Osteoblast (primary cell): ENCODE measurements around the gene SLC25A18. TPM values are rescaled to one million over a fixed set of nuclear protein-coding genes. Genes with fewer than 3 reads are reported as not detected.

ENCODE experiments used
- DNase-seq: peaks from one replicate; pipeline ENCODE4 v3.0.0; 2011; ENCODE audit warnings: low spot score, mixed read lengths; ENCODE audit not compliant: insufficient read length; ENCODE audit errors: missing footprints
- H2AFZ ChIP-seq: 2 replicates; pipeline ENCODE4 v1.6.0; 2011; ENCODE audit warnings: mild to moderate bottlenecking, low read length
- H3K27ac ChIP-seq: 2 replicates; pipeline ENCODE4 v1.5.1; 2011; ENCODE audit warnings: mild to moderate bottlenecking, low read depth, low read length, moderate library complexity
- H3K27me3 ChIP-seq: 2 replicates; pipeline ENCODE4 v1.6.0; 2012; ENCODE audit warnings: mild to moderate bottlenecking, control low read depth, inconsistent platforms, low read length, moderate library complexity; ENCODE audit not compliant: insufficient read depth
- H3K36me3 ChIP-seq: 2 replicates; pipeline ENCODE4 v1.5.1; 2011; ENCODE audit warnings: mild to moderate bottlenecking, low read length, control low read depth, moderate library complexity; ENCODE audit not compliant: insufficient read depth
- H3K4me1 ChIP-seq: 2 replicates; pipeline ENCODE4 v1.5.1; 2011; ENCODE audit warnings: mild to moderate bottlenecking, low read length, control low read depth, moderate library complexity; ENCODE audit not compliant: insufficient read depth
- H3K4me2 ChIP-seq: 2 replicates; pipeline ENCODE4 v1.6.0; 2011; ENCODE audit warnings: mild to moderate bottlenecking, low read length; ENCODE audit not compliant: insufficient read depth
- H3K4me3 ChIP-seq: fragments of 200-600 bp; sonication (generic); 3 replicates; pipeline ENCODE4 v1.5.1; 2012; ENCODE audit warnings: mild to moderate bottlenecking, low read length, inconsistent platforms; ENCODE audit not compliant: insufficient read depth
- H3K79me2 ChIP-seq: 2 replicates; pipeline ENCODE4 v1.6.0; 2012; ENCODE audit warnings: mild to moderate bottlenecking, low read length, control low read depth, inconsistent platforms; ENCODE audit not compliant: insufficient read depth
- H3K9me3 ChIP-seq: 2 replicates; pipeline ENCODE4 v1.5.1; 2011; ENCODE audit warnings: low read depth, low read length, control low read depth
- H4K20me1 ChIP-seq: 2 replicates; pipeline ENCODE4 v1.6.0; 2012; ENCODE audit warnings: mild to moderate bottlenecking, low read length, control low read depth; ENCODE audit not compliant: insufficient read depth
- total RNA-seq: library from RNA; depleted of rRNA; stranded (reverse); fragments of >200 nt; gene quantifications from 2 replicates; pipeline ENCODE4 v1.2.3, GENCODE V29; 2012
- TF ChIP-seq, protein P1 (sequence below): IDR thresholded peaks from 2 replicates; pipeline ENCODE4 v1.5.1; 2011; ENCODE audit warnings: mild to moderate bottlenecking, low read depth, low read length, moderate library complexity; ENCODE audit errors: extremely low read depth

Gene SLC25A18
- total RNA-seq, 1 donor, result not detected

DNA sequence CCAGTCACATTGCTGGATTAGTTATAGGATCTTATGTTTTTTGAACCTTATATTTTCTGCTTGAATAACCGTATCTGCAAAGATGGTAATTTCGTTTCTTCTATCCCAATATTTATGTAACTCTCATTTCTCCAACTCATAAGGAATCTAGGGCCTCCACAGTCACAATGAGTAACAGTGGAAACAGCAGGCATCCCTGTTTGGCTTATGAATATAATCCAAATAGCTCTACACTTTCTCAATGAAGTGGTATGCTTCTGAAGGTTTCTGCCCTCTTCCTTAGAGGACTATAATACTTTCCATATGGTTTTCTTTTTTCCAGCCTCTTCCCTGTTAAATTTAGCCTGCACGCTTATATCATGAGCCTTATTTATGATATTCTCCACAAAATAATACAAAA, 48.8 kb downstream of the SLC25A18 start:
- Histone ChIP-seq H4K20me1 (peaks cover 6% of the 10 kb centered on the region), H3K9me3 (no peaks in the 10 kb centered on the region), H3K79me2 (peaks cover 51% of the 10 kb centered on the region), H3K4me2 (no peak overlapping the region), H3K4me3 (no peak overlapping the region), H3K27me3 (no peaks in the 10 kb centered on the region), H3K36me3 (peaks cover 32% of the 10 kb centered on the region), H2AFZ (no peak overlapping the region), H3K27ac (no peak overlapping the region), H3K4me1 (no peaks in the 10 kb centered on the region)
- peak; percentile 77 for DNase-seq
- TF ChIP-seq, protein P1, sequence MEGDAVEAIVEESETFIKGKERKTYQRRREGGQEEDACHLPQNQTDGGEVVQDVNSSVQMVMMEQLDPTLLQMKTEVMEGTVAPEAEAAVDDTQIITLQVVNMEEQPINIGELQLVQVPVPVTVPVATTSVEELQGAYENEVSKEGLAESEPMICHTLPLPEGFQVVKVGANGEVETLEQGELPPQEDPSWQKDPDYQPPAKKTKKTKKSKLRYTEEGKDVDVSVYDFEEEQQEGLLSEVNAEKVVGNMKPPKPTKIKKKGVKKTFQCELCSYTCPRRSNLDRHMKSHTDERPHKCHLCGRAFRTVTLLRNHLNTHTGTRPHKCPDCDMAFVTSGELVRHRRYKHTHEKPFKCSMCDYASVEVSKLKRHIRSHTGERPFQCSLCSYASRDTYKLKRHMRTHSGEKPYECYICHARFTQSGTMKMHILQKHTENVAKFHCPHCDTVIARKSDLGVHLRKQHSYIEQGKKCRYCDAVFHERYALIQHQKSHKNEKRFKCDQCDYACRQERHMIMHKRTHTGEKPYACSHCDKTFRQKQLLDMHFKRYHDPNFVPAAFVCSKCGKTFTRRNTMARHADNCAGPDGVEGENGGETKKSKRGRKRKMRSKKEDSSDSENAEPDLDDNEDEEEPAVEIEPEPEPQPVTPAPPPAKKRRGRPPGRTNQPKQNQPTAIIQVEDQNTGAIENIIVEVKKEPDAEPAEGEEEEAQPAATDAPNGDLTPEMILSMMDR, result no peak

DNA sequence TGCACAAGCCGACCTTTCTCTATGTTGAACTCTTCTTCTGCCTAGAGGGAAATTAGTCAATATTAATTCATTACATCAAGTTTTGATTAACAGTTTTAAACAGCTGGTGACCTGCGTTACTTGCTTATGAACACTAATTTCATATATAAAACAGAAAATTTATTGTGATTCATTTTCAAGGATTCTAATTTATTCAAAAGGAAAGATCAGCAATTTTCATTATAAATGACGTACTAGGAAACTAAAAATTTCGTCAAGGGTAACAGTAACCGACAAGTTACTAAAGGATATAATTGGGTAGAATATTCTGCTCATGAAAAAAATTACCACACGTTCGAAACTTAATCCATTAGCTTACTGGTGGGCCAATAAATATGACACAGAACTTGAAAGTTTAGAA, 50.0 kb downstream of the SLC25A18 start:
- H3K4me1 ChIP-seq, result no peaks in the 10 kb centered on the region
- H3K9me3 ChIP-seq, result no peaks in the 10 kb centered on the region
- no peaks in the 10 kb centered on the region for H3K27me3 ChIP-seq
- peaks cover 45% of the 10 kb centered on the region for H3K79me2 ChIP-seq
- H3K27ac ChIP-seq, result no peak overlapping the region
- H3K4me3 ChIP-seq, result no peak overlapping the region
- H2AFZ ChIP-seq, result no peak overlapping the region
- no peak for DNase-seq
- peaks cover 3% of the 10 kb centered on the region for H4K20me1 ChIP-seq
- TF ChIP-seq, protein P1, result no peak
- H3K4me2 ChIP-seq, result no peak overlapping the region
- peaks cover 32% of the 10 kb centered on the region for H3K36me3 ChIP-seq

- TF ChIP-seq, protein P1, result no peak
- Histone ChIP-seq H3K27ac (peak overlapping the region; percentile 99), H3K79me2 (peaks cover 56% of the 10 kb centered on the region), H2AFZ (peak overlapping the region; percentile 97), H4K20me1 (peaks cover 17% of the 10 kb centered on the region), H3K36me3 (peaks cover 8% of the 10 kb centered on the region), H3K9me3 (no peaks in the 10 kb centered on the region), H3K27me3 (no peaks in the 10 kb centered on the region), H3K4me1 (peaks cover 16% of the 10 kb centered on the region), H3K4me3 (peak overlapping the region; percentile 100), H3K4me2 (peak overlapping the region; percentile 83)
- DNase-seq, result no peak
These were observed 64.7 kb downstream of the SLC25A18 start for GRCh38 chr22:17627961-17628405.

DNA sequence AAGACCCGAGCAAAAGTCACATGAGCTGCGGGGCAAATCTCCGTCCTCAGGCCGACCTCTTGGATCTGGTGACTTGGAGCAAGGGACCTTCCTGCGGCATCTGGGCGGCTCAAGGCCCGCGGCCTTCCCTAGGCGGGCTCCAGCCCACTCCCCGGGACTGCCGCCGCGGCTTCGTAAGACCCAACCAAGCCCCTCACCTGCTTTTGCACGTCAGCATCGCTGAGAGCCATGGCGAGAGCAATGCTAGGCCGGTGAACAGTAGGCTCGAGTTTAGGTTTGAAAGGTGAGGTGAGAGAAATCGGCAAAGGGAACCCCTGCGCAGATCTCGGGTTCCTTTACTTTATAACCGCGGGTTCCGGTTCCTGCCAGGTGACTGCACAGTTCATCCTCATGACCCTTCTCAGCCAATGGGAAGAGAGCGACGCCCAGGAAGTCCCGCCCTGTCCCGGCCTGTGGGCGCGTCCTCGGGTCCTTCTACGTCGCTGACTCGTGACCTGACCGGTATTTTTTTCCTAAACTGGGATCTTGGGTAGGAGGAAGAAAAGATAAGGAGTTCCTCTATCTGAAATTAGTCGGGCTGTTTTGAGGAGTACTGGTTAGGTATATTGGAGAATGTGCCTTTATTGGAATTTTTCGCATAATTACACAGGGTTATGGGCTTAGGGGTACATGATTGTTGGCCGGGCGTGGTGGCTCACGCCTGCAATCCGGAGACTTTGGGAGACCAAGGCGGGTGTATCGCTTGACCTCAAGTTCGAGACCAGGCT, 65.3 kb downstream of the SLC25A18 start, which contains the start of gene ATP6V1E1:
TSS of gene ATP6V1E1 (minus strand) at position 344 of the 767 bp plus-strand sequence. CDS start at position 230, 114 bp downstream.
- TF ChIP-seq, protein P1, result no peak
- Histone ChIP-seq H4K20me1 (peaks cover 13% of the 10 kb centered on the region), H3K4me3 (peak within 1 kb of the TSS; percentile 100), H3K27me3 (no peaks in the 10 kb centered on the region), H3K27ac (peak within 1 kb of the TSS; percentile 99), H3K4me2 (peak within 1 kb of the TSS; percentile 97), H2AFZ (peak within 1 kb of the TSS; percentile 97), H3K36me3 (peaks cover 2% of the 10 kb centered on the region), H3K4me1 (peaks cover 22% of the 10 kb centered on the region), H3K79me2 (peaks cover 50% of the 10 kb centered on the region), H3K9me3 (no peaks in the 10 kb centered on the region)
- peak; percentile 99 for DNase-seq
